ENCODE results near the gene DDIT4.
A peak's percentile ranks its signal among the peaks of the same experiment; 100 is the strongest.
"Not testable (repeated sequence)": the region's sequence is repeated elsewhere in the genome, so short reads cannot be mapped to it uniquely, and the experiment has no call there.

DDIT4 gene

DNA sequence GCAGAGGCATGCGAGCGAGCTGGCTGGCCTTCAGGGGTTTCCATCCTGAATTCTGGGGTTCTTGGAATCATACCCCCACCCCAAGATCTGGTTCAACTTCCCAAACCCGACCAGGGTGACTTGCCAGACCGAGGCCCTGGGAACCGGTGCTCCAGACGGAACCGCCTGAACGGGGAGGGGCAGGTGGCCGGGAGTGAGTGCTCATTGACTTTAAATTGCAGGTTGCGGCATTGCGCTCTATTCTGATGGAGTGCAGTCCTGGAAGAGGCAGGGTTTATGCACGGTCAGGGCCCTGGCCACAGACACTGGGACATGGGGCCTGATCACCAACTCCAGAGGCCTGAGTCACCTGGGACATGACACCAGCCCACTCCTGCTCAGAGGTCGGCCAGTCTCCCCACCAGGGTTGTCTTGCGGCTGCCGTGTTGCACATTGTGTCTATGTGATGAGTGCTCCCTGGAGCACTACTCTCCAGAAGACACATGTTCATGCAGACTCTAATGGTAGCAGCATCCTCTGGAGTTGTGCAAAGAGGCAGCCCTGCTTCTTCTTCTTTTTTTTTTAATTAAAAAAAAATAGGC lies 5.8 kb upstream of the DDIT4 start:
- DNase-seq, result no peak

DNA sequence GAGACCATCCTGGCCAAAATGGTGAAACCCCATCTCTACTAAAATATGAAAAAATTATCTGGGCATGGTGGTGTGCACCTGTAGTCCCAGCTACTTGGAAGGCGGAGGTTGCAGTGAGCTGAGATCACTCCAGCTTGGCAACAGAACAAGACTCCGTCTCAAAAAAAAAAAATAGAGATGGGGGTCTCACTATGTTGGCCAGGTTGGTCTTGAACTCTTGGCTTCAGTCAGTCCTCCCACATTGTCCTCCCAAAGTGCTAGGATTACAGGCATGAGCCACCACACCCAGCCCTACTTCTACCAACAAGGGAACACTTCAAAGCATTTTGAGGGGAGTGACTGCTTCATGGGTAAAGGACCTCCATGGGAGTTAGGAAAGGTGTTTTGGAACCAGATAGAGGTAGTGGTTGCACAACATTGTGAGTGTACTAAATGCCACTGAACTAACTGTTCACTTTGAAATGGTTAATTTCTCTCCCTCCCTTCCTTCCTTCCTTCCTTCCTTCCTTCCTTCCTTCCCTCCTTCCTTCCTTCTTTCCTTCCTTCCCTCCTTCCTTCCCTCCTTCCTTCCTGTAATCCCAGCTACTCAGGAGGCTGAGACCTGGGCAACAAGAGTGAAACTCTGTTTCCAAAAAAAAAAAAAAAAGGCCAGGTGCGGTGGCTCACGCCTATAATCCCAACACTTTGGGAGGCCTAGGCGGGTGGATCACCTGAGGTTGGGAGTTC lies 5.1 kb upstream of the DDIT4 start:
- not testable (repeated sequence) for DNase-seq

DNA sequence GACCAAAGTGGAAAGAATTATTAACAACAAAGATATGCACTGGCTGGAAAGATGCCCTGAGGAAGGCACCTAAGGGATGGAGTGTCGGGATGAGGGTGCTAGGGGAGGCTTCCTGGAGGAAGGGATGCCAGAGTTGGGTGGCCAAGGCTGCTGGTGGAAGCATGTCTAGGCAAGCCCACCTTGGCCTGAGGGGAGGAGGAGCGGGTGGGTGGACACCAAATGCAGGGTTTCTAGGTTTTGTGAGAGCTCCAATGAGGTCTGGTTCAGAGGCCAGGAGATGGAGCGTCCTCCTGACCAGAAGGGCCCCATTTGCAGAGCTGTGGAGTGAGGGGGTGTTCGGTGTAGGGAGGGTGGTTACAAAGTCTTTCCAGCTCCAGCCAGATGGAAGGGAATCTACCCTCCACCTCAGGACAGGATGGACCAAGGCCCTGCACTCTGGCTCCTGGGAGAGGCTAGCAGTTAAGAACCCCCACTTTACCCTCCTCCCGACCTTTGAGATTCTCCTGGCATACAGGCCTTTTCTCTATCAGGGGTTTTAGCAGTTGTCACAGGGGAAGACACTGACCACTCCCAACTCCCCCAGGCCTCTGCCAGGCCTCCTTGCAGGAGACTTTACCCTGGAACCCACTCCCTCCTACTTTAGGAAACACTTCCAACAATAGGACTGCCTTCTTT lies 3.0 kb upstream of the DDIT4 start:
- DNase-seq, result no peak

DNA sequence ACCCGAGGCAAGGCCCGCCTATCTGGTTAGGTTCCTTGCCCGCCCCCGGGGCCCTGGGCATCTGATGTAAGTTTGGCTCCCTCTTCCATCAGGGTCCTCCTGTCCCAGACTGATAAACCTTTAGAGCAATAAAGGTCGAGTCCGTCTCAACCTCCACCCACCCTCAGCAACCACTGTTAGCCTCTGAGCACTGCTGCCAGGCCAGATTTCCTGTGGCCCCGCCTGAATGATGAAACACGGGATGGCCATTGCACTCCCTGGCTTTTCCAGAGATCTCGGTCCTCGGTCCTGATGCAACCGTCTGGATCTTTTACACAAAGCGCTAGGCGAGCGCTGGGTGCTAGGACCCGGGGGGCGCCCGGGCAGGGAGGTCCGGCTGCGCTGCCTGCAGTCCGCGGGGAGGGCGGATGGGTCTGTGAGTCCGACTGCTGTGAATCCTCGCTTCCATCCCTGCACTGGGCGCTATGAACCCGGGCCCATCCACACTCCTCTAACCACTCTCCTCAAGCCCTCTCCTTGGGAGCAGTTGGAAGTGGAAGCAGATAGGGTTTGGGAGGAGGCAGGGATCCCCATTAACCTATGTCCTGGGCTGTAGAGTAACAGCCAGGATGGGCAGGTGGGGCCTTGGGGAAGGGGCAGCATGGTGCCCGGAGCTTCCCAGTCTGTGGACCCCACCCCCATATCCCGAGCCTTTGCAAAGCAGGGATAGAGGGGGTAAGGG lies 875 bp upstream of the DDIT4 start:
- DNase-seq, result peak; percentile 17

DNA sequence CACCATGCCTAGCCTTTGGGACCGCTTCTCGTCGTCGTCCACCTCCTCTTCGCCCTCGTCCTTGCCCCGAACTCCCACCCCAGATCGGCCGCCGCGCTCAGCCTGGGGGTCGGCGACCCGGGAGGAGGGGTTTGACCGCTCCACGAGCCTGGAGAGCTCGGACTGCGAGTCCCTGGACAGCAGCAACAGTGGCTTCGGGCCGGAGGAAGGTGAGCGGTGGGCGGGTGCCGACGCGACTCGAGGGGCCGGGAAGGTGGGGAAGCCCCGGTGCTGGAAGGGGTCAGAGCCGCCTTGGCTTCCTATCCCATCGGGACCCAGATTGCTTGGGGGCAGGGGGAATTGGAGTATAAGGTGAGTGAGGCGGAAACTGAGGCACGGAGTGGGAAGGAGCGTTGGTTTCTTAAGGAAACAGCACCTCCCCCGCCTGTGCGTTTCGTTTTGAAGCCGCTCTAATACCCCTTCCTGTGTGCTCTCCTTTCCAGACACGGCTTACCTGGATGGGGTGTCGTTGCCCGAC lies 547 bp downstream of the DDIT4 start:
- DNase-seq, result no peak

DNA sequence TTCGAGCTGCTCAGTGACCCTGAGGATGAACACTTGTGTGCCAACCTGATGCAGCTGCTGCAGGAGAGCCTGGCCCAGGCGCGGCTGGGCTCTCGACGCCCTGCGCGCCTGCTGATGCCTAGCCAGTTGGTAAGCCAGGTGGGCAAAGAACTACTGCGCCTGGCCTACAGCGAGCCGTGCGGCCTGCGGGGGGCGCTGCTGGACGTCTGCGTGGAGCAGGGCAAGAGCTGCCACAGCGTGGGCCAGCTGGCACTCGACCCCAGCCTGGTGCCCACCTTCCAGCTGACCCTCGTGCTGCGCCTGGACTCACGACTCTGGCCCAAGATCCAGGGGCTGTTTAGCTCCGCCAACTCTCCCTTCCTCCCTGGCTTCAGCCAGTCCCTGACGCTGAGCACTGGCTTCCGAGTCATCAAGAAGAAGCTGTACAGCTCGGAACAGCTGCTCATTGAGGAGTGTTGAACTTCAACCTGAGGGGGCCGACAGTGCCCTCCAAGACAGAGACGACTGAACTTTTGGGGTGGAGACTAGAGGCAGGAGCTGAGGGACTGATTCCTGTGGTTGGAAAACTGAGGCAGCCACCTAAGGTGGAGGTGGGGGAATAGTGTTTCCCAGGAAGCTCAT lies 1.1 kb downstream of the DDIT4 start:
- DNase-seq, result peak; percentile 54

DNA sequence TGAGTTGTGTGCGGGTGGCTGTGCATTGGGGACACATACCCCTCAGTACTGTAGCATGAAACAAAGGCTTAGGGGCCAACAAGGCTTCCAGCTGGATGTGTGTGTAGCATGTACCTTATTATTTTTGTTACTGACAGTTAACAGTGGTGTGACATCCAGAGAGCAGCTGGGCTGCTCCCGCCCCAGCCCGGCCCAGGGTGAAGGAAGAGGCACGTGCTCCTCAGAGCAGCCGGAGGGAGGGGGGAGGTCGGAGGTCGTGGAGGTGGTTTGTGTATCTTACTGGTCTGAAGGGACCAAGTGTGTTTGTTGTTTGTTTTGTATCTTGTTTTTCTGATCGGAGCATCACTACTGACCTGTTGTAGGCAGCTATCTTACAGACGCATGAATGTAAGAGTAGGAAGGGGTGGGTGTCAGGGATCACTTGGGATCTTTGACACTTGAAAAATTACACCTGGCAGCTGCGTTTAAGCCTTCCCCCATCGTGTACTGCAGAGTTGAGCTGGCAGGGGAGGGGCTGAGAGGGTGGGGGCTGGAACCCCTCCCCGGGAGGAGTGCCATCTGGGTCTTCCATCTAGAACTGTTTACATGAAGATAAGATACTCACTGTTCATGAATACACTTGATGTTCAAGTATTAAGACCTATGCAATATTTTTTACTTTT lies 1.8 kb downstream of the DDIT4 start:
- no peak for DNase-seq

DNA sequence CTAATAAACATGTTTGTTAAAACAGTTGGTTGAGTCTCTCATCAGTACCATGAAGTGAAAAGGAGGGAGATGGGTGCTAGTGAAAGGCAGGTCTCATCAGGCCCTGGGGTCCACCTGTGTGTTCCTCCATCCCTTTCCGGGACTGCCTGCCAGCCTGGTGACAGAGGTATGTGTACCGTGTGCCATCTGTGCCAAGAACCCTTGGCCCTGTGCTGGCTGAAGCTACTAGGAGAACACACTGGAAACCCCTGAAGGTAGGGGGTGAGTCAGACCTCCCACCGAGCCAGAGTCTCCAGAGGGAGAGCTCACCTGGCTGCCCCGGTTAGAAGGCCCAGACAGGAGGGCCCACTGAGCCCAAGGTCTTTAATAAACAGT lies 2.3 kb downstream of the DDIT4 start:
- no peak for DNase-seq

DNA sequence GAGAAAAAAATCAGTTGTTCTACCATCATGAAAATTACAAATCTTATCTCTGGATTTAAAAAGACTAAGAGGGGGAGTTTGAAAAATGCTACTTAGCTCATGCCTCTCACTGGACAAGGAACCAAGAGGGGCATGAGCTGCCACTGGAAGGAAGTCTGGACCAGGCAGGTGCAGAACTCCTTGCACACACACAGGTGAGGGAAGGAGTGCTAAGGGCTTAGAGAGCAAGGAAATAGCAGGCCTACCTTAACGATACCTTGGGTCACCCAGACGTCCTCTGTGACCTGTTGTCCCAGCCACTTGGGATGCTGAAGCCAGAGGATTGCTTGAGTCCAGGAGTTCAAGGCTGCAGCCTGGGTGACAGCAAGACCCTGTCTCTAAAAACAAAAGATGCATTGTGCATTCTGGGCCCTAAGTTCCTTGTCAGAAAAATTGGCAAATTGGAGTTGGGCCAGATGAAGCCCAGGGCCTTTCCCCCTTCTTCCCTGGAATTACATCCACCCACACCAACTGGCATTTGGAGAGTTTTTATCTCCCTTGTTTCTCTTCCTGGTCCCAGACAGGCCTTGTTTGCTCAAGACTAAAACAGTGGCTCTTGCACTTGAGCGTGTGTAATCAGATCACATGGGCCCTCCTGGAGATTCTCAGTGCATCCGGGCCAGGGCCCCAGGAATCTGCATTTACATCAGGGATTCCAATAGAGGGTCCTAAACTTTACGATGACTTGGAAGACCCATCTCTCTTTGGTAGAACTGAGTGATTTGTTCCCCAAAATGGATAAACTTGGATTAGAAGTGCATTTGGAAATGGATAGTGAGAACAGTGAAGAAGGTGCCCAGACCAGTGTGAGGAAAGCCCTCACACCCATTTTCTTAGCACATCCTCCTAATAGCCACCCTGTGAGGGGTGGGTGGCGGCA lies 3.0 kb downstream of the DDIT4 start:
- no peak for DNase-seq

DNA sequence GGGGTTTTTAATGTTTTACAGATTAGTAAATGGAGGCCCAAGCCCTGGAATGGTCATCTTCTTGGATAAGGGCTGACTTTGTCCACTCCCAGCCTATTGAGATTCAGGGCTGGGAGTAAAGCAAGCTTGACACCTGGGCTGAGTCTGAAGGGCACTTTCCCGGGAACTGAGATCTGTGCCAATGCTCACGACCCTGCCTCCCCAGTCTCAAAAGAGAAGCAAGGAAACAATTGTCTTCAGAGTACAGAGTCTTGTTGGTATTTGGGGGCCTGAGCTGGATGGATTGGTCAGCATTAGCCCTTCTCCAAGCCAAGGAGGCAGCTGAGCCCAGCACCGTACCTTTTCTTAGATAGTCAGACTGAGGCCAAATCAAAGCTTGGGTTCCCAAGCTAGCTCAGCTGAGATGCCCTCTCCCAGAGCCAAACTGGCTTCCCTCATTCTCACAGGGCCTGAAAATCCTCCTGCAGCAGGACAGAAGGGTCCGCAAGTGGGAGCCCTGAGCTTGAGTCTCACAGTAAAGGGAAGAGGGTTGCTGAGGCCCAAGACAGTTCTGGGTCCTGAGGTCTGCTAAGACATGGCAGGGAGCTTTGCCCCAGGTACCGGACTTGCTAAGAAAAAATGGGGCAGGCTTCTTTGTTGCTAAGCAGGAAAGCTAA lies 3.7 kb downstream of the DDIT4 start:
- no peak for DNase-seq

DNA sequence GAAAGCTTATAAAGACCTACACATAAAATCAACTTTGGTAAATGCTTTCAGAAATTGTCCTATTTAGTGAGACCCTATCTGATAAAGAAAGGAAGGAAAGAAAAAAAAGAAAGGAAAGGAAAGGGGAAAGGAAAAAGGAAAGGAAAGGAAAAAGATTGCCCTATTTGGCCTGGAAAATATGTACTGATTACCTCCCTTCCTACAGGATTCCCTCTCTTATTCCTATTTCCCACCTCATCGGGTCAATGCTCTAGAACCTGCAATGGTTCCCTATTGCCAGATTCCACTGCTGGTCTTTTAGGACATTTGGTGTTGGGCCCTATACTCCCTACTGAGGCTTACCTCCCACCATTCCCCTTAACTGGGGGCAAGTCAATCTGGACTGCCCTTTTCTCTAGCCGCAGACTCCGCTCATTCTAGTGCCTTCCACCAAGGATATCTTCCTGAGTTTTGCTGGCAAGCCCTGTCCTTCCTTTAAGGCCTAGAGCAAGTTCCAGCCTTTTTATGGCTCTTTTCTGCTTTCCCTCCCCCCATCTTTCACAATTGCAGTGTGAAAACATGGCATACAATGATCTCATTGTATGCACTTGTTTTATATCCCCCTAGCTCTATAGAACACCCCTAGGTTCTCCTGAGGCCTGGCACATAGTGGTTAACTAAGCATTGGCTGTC lies 4.4 kb downstream of the DDIT4 start:
- DNase-seq, result no peak

DNA sequence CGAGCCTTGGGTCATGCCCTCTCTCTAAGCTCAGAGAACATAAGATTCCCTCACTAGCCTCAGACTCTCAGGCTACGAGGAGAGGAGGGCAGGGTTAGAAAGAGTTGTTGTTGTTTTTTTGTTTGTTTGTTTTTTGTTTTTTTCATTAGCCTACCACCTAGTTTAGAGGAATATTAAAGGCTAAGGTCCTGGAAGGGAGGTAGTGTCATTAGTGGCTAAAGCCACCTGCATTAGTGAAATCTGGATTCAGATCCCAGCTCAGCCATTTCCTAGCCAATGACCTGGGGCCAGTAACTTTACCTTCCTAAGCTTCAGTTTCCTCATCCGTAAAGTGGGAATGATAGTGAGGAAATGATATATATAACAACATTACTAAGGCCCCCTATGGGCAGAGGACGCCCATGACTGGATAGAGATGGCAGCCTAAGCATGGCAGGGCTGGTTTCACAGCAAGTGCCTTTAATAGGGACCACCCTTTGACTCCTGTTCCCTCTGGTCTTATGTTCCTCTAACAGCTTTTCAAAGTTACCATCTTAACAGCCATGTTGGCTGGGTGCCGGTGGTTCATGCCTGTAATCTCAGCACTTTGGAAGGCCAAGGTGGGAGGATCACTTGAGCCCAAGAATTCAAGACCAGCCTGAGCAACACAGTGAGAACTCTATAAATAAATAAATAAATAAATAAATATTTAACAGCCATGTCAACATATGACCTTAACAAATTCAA lies 5.1 kb downstream of the DDIT4 start:
- DNase-seq, result no peak

DNA sequence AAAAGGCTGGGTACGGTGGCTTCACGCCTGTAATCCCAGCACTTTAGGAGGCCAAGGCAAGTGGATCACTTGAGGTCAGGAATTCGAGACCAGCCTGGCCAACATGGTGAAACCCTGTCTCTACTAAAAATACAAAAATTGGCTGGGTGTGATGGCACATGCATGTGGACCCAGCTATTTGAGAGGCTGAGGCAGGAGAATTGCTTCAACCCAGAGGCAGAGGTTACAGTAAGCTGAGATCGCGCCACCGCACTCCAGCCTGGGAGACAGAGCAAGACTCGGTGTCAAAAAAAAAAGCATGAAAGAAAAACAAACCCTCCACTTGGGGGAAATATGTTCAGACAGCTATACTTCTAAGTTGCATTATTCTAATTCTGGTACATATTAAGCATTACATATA lies 5.9 kb downstream of the DDIT4 start:
- not testable (repeated sequence) for DNase-seq

DNA sequence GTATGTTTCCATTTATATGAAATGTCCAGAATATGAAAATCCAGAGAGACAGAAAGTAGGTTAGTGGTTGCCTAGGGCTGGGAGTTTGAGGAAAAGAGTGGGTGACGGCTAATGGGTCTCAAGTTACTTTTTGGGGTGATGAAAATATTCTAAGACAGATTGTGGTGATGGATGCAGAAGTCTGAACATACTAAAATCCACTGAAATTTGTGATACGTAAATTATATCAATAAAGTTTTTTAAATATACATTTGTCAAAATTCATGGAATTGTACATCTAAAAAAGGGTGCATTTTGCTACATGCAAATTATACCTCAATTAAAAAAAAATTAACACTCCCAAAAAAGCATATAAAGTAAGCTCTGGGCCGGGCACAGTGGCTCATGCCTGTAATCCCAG lies 9.4 kb downstream of the DDIT4 start:
- no peak for DNase-seq

DNA sequence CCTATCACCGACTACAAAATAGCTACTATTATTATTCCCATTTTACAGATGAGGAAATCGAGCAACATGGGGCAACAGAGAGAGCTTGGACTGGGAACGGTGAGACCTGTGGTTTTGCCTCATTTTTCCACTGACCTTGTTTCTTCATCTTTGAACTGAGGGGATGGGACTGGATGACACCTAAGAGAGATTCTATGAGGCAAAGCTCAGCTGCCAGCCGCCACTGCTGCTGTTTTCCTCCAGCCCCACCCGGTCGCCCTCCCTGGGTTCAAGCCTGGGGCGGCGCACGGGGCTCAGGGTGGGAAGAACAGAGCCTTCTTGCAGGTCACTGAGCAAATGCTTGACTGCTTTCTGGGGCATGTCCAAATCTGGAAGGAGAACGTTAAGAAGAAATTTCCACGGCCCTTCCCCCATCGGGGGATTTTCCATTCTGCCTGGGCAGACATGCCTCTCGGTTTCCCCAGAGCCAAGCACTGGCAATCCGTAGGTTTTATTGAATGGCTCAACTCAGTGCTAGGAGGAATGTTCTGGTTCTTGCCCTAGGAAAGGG lies 12.3 kb downstream of the DDIT4 start:
- DNase-seq, result no peak

DNA sequence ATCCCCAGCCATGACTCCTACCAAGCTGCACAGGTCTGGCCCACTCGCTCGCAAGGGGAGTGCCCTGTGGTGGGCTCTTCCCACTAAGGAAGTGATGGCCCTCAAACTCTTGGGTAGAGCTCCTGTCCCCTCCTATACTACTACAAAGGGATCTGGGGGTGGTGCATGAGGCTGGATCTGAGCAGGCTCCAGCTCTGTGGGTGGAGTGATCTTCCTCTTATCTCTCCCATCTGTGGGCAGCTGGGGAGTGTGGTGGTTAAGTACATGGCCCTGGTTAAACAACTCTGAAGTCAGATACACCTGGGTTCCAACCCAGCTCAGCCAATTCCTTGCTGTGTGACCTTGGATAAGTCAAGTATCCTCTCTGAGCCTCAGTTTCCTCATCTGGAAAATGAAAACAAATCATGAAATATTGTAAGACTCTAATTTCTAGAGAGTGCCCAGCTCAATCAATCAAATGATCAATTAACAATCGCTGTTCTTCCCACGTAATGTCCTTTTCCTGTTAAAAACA lies 17.4 kb downstream of the DDIT4 start:
- peak; percentile 6 for DNase-seq

DNA sequence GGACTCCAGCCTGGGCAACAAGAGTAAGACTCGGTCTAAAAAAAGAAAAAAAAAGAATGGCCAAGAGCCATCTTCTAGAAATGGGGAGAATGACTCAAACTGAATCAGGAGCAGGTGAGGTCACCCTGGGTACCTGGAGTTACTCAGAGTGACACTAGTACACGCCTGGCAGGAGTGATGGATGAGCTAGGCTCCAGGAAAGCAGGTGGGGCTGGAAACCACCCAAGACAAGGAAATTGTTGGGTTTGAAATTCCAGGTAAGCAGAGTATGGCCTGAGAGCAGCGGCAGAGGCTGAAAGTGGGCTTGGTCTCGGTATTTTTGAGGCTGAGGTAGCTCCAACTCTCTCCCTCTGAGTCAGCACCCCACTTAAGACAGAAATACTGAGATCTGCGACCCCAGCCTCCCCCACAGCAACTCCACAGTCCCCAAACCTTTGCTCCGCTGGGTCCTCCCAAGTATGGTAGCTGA lies 18.5 kb downstream of the DDIT4 start:
- no peak for DNase-seq

DNA sequence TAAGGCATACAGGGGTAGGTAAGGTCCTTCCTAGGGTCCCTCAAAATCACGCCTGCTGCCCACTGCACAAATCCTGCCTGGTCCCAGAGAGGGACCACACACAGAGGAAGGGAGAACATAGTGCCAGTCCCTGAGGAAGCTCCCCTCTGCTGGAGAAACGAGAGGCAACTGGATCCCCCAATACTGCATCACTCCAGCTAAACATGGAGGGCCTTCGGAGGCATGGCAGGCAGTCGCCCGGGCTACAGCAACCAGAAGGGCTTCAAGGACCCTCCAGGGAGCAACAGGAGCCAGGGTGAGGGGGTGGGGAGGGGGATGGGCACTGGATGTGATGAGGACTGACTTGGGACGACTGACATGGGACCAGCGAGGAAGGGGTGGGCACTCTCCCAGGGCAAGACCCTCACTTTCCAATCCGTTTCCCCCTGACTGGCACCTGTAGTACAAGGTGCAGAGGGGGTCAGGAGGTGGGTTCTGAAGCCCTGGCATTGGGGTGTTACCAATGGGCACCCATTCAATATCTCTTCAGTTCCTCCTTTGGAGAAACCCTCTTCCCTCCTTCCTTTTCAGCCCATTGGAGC lies 21.7 kb downstream of the DDIT4 start:
- no peak for DNase-seq
